ENCODE data around the gene HINT2. TPM values are rescaled to one million over a fixed set of nuclear protein-coding genes. Genes with fewer than 3 reads are reported as not detected.

HINT2 gene
- total RNA-seq, 1 donor from 2014 or later = 21.8 TPM

DNA sequence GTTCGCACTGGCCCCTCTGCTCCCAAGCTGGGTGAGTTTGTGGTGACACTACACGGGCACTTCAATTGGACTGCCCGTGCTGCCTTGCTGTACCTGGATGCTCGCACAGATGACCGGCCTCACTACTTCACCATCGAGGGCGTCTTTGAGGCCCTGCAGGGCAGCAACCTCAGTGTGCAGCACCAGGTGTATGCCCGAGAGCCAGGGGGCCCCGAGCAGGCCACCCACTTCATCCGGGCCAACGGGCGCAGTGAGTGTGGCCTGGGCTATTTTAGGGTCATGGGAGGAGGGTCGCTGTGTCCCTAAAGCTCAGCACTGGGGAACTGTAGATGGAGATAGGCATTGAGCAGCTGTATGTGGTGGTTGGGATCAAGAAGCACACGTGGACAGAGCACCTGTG lies 22.0 kb downstream of the HINT2 start:
- TF ChIP-seq EZH2 (IDR thresholded peaks at IDR 0.05) = no peak
- no peak for TF ChIP-seq EZH2phosphoT487 (IDR thresholded peaks at IDR 0.05)
- TF ChIP-seq, protein P1, sequence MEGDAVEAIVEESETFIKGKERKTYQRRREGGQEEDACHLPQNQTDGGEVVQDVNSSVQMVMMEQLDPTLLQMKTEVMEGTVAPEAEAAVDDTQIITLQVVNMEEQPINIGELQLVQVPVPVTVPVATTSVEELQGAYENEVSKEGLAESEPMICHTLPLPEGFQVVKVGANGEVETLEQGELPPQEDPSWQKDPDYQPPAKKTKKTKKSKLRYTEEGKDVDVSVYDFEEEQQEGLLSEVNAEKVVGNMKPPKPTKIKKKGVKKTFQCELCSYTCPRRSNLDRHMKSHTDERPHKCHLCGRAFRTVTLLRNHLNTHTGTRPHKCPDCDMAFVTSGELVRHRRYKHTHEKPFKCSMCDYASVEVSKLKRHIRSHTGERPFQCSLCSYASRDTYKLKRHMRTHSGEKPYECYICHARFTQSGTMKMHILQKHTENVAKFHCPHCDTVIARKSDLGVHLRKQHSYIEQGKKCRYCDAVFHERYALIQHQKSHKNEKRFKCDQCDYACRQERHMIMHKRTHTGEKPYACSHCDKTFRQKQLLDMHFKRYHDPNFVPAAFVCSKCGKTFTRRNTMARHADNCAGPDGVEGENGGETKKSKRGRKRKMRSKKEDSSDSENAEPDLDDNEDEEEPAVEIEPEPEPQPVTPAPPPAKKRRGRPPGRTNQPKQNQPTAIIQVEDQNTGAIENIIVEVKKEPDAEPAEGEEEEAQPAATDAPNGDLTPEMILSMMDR (IDR thresholded peaks at IDR 0.05) = no peak
- no peaks in the 10 kb centered on the region for H3K9me3 Mint-ChIP-seq
- peak overlapping the region; percentile 72 for H3K4me3 Mint-ChIP-seq
- no peak overlapping the region for H3K27ac Mint-ChIP-seq
- H3K27me3 Mint-ChIP-seq (ENCODE audit: insufficient read depth, low read depth) = peaks cover 6% of the 10 kb centered on the region
- Histone ChIP-seq H3K4me3 (no peak overlapping the region), H3K27me3 (no peaks in the 10 kb centered on the region), H3K27ac (no peak overlapping the region), H3K4me1 (peaks cover 8% of the 10 kb centered on the region), H3K4me2 (no peak overlapping the region), H3K9me3 (ENCODE audit: low read depth) (no peaks in the 10 kb centered on the region), H3K9ac (no peak overlapping the region), H4K20me1 (ENCODE audit: low read depth) (no peaks in the 10 kb centered on the region), H2AFZ (replicated peaks) (no peak overlapping the region), H3F3A (ENCODE audit: low read depth) (peaks cover 6% of the 10 kb centered on the region), H3K79me2 (ENCODE audit: low read depth) (no peaks in the 10 kb centered on the region), H3K36me3 (no peaks in the 10 kb centered on the region)
- no peak for DNase-seq (ENCODE audit: low spot score)
- peaks cover 21% of the 10 kb centered on the region for H3K4me1 Mint-ChIP-seq
- H3K36me3 Mint-ChIP-seq = no peaks in the 10 kb centered on the region

DNA sequence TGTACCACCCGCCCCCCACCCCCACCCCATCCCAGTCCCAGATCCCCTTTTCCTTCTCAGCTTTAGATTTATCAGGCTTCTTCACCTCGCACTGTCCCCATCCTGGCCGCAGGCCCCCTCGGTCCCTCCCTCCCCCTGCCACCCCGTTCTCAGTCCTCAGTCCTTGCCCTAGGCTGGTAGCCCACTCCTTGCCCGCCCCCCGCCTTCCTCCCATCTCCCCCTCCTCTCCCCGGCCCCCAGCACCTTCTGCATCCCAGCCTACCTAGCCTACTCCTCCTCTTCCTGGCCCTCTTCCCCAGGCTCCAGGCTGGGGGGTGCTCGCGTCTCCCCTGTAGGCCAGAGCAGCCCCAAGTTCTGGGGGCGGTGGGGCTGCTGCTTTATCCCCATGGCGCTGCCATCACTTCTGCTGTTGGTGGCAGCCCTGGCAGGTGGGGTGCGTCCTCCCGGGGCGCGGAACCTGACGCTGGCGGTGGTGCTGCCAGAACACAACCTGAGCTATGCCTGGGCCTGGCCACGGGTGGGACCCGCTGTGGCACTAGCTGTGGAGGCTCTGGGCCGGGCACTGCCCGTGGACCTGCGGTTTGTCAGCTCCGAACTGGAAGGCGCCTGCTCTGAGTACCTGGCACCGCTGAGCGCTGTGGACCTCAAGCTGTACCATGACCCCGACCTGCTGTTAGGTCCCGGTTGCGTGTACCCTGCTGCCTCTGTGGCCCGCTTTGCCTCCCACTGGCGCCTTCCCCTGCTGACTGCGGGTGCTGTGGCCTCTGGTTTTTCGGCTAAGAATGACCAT lies 22.6 kb downstream of the HINT2 start:
- no peaks in the 10 kb centered on the region for H3K36me3 Mint-ChIP-seq
- H3K4me1 ChIP-seq = peaks cover 8% of the 10 kb centered on the region
- no peaks in the 10 kb centered on the region for H4K20me1 ChIP-seq (ENCODE audit: low read depth)
- TF ChIP-seq, protein P1 (IDR thresholded peaks at IDR 0.05) = no peak
- TF ChIP-seq EZH2phosphoT487 (IDR thresholded peaks at IDR 0.05) (no peak), EZH2 (IDR thresholded peaks at IDR 0.05) (no peak)
- H3K27me3 Mint-ChIP-seq (ENCODE audit: insufficient read depth, low read depth) = peaks cover 6% of the 10 kb centered on the region
- H3K27ac ChIP-seq = no peak overlapping the region
- peak overlapping the region; percentile 86 for H3K4me2 ChIP-seq
- no peaks in the 10 kb centered on the region for H3K79me2 ChIP-seq (ENCODE audit: low read depth)
- H2AFZ ChIP-seq (replicated peaks) = no peak overlapping the region
- DNase-seq (ENCODE audit: low spot score) = no peak
- H3K27ac Mint-ChIP-seq = no peak overlapping the region
- no peaks in the 10 kb centered on the region for H3K27me3 ChIP-seq
- H3F3A ChIP-seq (ENCODE audit: low read depth) = peaks cover 6% of the 10 kb centered on the region
- H3K9me3 Mint-ChIP-seq = no peaks in the 10 kb centered on the region
- peaks cover 20% of the 10 kb centered on the region for H3K4me1 Mint-ChIP-seq
- H3K9me3 ChIP-seq (ENCODE audit: low read depth) = no peaks in the 10 kb centered on the region
- no peaks in the 10 kb centered on the region for H3K36me3 ChIP-seq
- no peak overlapping the region for H3K9ac ChIP-seq
- peak overlapping the region; percentile 51 for H3K4me3 ChIP-seq
- peak overlapping the region; percentile 72 for H3K4me3 Mint-ChIP-seq

DNA sequence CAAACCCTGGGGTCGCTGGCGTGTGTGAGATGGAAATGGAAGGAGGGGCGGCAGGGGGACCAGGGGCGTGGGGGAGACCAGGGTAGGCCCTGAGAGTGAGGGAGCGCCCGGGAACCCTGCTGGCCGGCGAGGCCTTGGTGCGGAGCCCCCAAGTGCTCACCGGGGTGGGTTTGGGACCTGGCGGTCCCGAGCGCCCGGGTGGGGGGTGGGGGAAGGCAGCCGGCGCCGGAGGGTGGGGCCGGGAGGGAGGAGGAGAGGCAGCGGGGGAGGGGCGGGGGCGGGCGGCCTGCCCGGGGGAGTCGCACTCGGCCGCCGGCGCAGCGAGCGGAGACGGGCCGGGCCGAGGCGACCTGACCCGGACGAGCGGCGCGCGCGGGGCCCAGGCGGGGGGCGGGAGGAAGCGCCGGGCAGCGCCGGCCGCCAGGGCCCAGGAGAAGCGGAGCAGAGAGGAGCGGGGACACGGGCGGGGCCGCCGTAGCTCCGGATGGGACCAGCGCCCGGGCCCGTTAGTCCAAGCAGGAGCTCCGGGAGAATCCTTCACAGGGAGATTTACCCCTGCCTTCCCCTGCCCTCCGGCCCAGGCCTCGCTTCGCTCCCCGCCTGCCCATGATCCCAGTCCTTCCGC lies 23.4 kb downstream of the HINT2 start, which contains the start of gene NPR2:
TSS of gene NPR2 (plus strand) at position 295 of the 625 bp plus-strand sequence. CDS start 818 bp downstream, outside the sequence.
- Histone ChIP-seq H3K4me1 (peaks cover 8% of the 10 kb centered on the region), H3K9me3 (ENCODE audit: low read depth) (no peaks in the 10 kb centered on the region), H3K27me3 (no peaks in the 10 kb centered on the region), H3K36me3 (no peaks in the 10 kb centered on the region), H2AFZ (replicated peaks) (peak within 1 kb of the TSS; percentile 15), H3K79me2 (ENCODE audit: low read depth) (no peaks in the 10 kb centered on the region), H3K4me3 (peak within 1 kb of the TSS; percentile 51), H3K4me2 (peak within 1 kb of the TSS; percentile 86), H3K27ac (no peak within 1 kb of the TSS), H3F3A (ENCODE audit: low read depth) (peaks cover 6% of the 10 kb centered on the region), H3K9ac (no peak within 1 kb of the TSS), H4K20me1 (ENCODE audit: low read depth) (no peaks in the 10 kb centered on the region)
- Mint-ChIP-seq H3K4me1 (peaks cover 17% of the 10 kb centered on the region), H3K27me3 (ENCODE audit: insufficient read depth, low read depth) (peaks cover 4% of the 10 kb centered on the region), H3K9me3 (no peaks in the 10 kb centered on the region), H3K27ac (peak within 1 kb of the TSS; percentile 90), H3K36me3 (no peaks in the 10 kb centered on the region), H3K4me3 (peak within 1 kb of the TSS; percentile 80)
- TF ChIP-seq, protein P1 (IDR thresholded peaks at IDR 0.05) = no peak
- TF ChIP-seq EZH2 (IDR thresholded peaks at IDR 0.05) (no peak), EZH2phosphoT487 (IDR thresholded peaks at IDR 0.05) (no peak)
- DNase-seq (ENCODE audit: low spot score) = peak; percentile 79
